ENCODE data around the gene PRKRA.
A peak's percentile ranks its signal among the peaks of the same experiment; 100 is the strongest.
"Not testable (repeated sequence)": the region's sequence is repeated elsewhere in the genome, so short reads cannot be mapped to it uniquely, and the experiment has no call there.

PRKRA gene

GRCh38 chr2:178450774-178451525 lies at the start of gene PRKRA, which contains the start of gene PJVK:
Gene PRKRA, minus strand, starts transcription at chr2:178451175. Its CDS starts 145 bp downstream, at chr2:178451030.
Gene PJVK, plus strand, starts transcription at chr2:178451378. Its CDS starts 2,032 bp downstream, at chr2:178453410.
- peak; percentile 93 for DNase-seq

GRCh38 chr2:178499640-178500039 lies 48.7 kb upstream of the PRKRA start:
- no peak for DNase-seq

GRCh38 chr2:178498137-178498536 lies 47.2 kb upstream of the PRKRA start:
- DNase-seq: no peak

DNA sequence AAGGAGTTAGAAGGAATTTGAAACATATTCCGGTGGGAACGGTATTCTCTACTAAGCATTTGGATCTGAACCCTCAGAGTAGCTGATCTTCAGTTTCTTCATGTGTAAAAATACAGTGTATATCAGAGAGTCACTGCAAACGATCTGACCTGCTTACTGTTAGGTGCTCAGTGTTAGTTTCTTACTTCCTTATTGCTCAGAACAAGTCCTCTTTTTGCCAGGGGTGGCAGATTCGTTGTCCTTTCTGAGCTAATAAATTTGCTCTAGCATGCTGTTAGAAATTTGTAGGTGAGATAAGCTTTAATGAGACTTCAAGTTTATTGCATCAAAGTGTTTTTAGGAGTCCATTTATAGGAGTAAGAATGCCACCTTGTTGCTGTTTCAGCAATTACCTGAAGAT lies 45.1 kb upstream of the PRKRA start:
- no peak for DNase-seq

GRCh38 chr2:178491612-178492011 lies 40.6 kb upstream of the PRKRA start:
- no peak for DNase-seq

- no peak for DNase-seq
These were observed 34.4 kb upstream of the PRKRA start for GRCh38 chr2:178485356-178485755.

GRCh38 chr2:178484245-178485041 lies 33.5 kb upstream of the PRKRA start:
- no peak for DNase-seq

DNA sequence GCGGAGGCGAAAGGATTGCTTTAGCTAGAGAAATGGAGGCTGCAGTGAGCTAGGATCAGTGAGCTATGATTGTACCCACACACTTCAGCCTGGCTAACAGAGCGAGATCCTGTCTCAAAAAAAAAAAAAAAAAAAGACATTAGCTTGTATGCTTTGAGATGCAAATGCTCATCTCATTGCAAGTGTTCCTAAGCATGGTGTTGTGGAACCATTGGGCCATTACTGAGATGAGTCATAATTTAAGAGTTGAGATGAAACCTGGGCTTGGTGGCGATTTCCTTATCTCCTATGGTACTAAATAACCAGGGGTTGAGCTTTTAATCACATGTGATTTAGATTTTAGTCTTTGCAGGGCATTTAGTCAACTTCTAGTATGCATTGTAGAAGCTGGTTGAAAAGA lies 31.5 kb upstream of the PRKRA start:
- no peak for DNase-seq

- DNase-seq: peak; percentile 75
These were observed 29.5 kb upstream of the PRKRA start, which contains the start of gene PLEKHA3 for GRCh38 chr2:178480227-178481181. Gene PLEKHA3, plus strand, starts transcription at chr2:178480457. Its CDS starts 413 bp downstream, at chr2:178480870.

- DNase-seq: no peak
These were observed 28.8 kb upstream of the PRKRA start for GRCh38 chr2:178479758-178480226.

DNA sequence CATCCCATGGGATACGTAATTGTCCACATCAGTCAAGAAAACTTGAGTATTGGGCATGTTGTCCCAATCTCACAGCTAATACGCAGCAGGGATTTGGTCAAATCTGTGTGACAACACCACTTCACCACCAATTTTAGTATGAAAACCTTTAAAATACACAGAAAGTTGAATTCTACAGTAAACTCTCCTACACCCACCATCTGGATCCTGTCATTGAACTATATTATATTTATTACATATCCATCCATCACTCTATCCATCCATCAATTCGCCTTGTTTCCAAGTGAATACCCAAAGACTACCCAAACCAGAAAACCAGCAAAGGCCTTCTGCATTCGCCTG lies 28.3 kb upstream of the PRKRA start:
- DNase-seq: no peak

DNA sequence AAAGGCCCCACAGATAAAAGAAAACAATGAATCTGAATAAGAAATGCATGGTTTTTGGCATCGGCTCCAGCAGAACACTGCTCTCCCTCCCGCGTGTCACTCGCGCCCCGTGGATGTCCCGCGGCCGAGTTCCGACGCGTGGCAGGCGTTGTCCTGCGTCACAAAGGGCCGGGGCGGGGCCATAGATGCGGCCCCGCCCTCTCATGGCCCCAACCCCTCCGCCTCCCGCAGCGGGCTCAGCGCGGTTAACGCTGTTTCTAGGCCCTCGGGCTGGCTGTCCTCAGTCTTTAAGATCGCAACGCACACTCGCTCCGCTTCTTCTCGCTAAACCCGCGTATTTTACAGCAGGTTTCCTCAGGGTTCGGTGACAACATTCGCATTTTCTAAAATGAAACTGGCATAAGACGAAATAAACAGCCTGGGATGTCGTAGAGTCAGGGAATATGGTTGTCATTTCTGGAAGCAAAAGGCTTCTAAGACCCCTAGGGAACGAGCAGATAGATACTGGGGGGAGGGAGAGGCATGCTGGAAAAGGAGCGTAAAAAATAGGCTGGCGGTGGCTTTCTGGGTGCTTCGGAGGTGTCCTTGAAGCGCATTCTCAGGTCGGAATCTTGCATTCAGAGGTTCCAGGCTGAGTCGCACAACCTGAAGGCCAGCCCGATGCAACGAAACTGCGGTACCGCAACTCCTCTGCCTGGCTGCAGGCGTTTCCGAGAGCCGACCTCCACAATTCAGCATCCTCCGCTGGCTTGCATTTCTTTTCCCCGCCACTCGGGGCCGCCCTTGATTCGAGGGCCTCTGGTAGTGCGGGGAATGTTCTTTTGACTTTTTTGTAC lies 27.7 kb upstream of the PRKRA start, which contains the start of gene FKBP7:
Gene FKBP7, minus strand, starts transcription at position 162 of the 836 bp plus-strand sequence. Its CDS starts 101 bp downstream, at position 61.
- DNase-seq: peak; percentile 90

GRCh38 chr2:178478130-178478438 lies 27.1 kb upstream of the PRKRA start:
- no peak for DNase-seq

- DNase-seq: peak; percentile 27
These were observed 26.6 kb upstream of the PRKRA start for GRCh38 chr2:178477443-178478129.

- DNase-seq: no peak
These were observed 25.5 kb upstream of the PRKRA start for GRCh38 chr2:178476477-178476876.

GRCh38 chr2:178474560-178474959 lies 23.6 kb upstream of the PRKRA start:
- no peak for DNase-seq

- no peak for DNase-seq
These were observed 23.0 kb upstream of the PRKRA start for GRCh38 chr2:178473931-178474330.

DNA sequence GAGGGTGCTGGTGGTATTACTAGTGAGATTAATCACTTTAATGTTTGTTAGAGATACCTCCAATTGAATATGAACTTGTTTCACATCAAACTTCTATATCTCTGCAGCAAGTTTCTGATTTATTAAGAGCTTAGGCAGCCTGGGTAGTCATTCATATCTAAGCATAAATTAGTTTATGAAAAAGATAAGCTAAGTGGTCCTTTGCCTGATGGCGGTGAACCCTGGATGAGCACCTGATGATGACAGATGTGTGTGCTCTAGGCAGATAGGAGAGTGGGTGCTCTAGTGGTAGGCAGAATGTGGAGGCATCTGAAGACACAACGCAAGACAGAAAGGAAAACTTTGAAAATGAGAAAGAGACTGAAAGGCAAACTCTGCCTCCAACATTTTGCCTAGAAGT lies 22.4 kb upstream of the PRKRA start:
- DNase-seq: no peak

- not testable (repeated sequence) for DNase-seq
These were observed 20.3 kb upstream of the PRKRA start for GRCh38 chr2:178471313-178471712.

DNA sequence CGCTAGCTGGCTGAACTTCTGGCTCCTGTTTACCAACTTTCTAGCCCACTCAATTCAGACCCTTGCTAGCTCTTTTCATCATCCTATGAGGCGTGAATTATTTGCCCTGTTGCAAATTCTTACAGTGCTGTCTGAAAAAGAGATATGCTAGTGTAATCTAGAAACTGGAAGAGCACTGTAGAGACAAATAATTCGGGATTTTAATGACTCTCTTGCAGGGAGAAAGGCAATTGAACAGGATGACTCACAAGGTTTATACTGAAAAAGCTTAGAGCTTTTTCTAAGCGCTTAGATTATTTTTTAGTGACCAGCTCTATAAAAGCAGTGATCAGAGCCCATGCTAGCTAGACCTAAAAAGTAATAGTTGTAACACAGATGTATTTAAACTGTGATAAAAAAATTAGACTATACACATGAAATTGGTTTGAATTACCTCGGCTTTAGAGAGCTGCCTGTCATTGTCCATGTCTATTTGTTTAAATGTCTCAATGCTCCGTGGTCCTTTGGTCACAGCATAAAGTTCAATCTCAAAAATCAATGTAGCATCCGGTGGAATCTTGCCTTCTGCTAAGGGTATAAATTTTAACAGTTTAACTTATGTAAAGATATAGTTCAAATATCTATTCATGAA lies 18.4 kb upstream of the PRKRA start:
- DNase-seq: no peak

GRCh38 chr2:178457390-178457886 lies 6.5 kb upstream of the PRKRA start:
- DNase-seq: no peak

Measured in NCI-H1694 treated with DMSO at 0.1 percent for 48 hours (cell line).